HL-60/S4 treated with retinoic acid at 250 ng/mL for 4 days and 3 days (cell line): ENCODE measurements around the gene ZFPM1.

ENCODE experiments used
- in situ Hi-C: fragments of 300-500 bp; cut with MboI; formaldehyde crosslinking; loops from 2 replicates; pipeline ENCODE4 v1.7.0; 2022; ENCODE audit warnings: low sequenced_read_pairs

ZFPM1 gene

GRCh38 chr16:88524973-88525662 is 72.0 kb downstream of the ZFPM1 start:
- in situ Hi-C loops = no loop called here

- in situ Hi-C loops = no loop called here
These were observed 72.5 kb downstream of the ZFPM1 start for GRCh38 chr16:88525663-88525990.

GRCh38 chr16:88526008-88526905 is 73.2 kb downstream of the ZFPM1 start:
- in situ Hi-C loops = no loop called here

- in situ Hi-C loops = no loop called here
These were observed 73.8 kb downstream of the ZFPM1 start for GRCh38 chr16:88526906-88527185.

GRCh38 chr16:88527186-88527936 is 74.3 kb downstream of the ZFPM1 start:
- in situ Hi-C loops = no loop called here

- in situ Hi-C loops = no loop called here
These were observed 75.1 kb downstream of the ZFPM1 start for GRCh38 chr16:88527937-88528743.

- in situ Hi-C loops = no loop called here
These were observed 75.8 kb downstream of the ZFPM1 start for GRCh38 chr16:88528902-88529318.

GRCh38 chr16:88529596-88529995 is 76.5 kb downstream of the ZFPM1 start:
- in situ Hi-C loops = no loop called here

- in situ Hi-C loops = no loop called here
These were observed 77.2 kb downstream of the ZFPM1 start for GRCh38 chr16:88530051-88530857.

GRCh38 chr16:88530858-88531203 is 77.8 kb downstream of the ZFPM1 start:
- in situ Hi-C loops = no loop called here

GRCh38 chr16:88531346-88531745 is 78.3 kb downstream of the ZFPM1 start:
- in situ Hi-C loops = no loop called here

GRCh38 chr16:88531931-88532433 is 78.9 kb downstream of the ZFPM1 start:
- in situ Hi-C loops = no loop called here

- in situ Hi-C loops = no loop called here
These were observed 79.6 kb downstream of the ZFPM1 start for GRCh38 chr16:88532434-88533241.

GRCh38 chr16:88533381-88533917 is 80.4 kb downstream of the ZFPM1 start:
- in situ Hi-C loops = no loop called here

- in situ Hi-C loops = no loop called here
These were observed 81.0 kb downstream of the ZFPM1 start for GRCh38 chr16:88533932-88534637.

- in situ Hi-C loops = no loop called here
These were observed 81.6 kb downstream of the ZFPM1 start for GRCh38 chr16:88534638-88535190.

- in situ Hi-C loops = no loop called here
These were observed 82.2 kb downstream of the ZFPM1 start for GRCh38 chr16:88535191-88535856.

GRCh38 chr16:88535857-88536222 is 82.8 kb downstream of the ZFPM1 start:
- in situ Hi-C loops = no loop called here
